ENCODE results near the gene UBASH3A. TPM values are rescaled to one million over a fixed set of nuclear protein-coding genes. Genes with fewer than 3 reads are reported as not detected.
"Not testable (repeated sequence)": the region's sequence is repeated elsewhere in the genome, so short reads cannot be mapped to it uniquely, and the experiment has no call there.

The UBASH3A gene
- total RNA-seq, 1 donor from 2014 or later = not detected

GRCh38 chr21:42390696-42391095, 13.0 kb upstream of the UBASH3A start:
- DNase-seq (ENCODE audit: low read depth in 2 of 2) = no peak

GRCh38 chr21:42391297-42391696, 12.4 kb upstream of the UBASH3A start:
- no peak for DNase-seq (ENCODE audit: low read depth in 2 of 2)

- DNase-seq (ENCODE audit: low read depth in 2 of 2) = peak; percentile 16 to 78
Observed at GRCh38 chr21:42392731-42393442, 10.8 kb upstream of the UBASH3A start.

GRCh38 chr21:42393443-42393950, 10.2 kb upstream of the UBASH3A start:
- DNase-seq (ENCODE audit: low read depth in 2 of 2) = no peak

DNA sequence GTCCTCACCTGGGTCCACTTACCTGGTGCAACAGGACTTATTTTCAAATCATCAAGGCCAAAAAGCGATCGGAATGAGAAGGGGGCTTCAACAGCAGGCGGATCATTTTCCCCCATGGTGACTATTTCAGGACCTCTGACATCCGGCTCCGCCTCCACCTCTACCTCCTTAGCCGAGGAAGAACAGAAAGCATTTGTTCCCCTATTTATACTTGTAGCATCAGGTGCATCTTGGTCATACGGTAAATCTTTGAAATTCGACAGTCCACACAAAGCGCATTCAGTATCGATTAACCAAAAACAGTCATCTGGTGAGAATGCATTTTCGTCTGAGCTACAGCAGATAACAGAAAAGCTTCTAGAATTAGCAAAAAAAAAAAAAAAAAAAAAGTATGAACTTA, 8.4 kb upstream of the UBASH3A start:
- DNase-seq (ENCODE audit: low read depth in 2 of 2) = no peak

GRCh38 chr21:42395905-42396651, 7.6 kb upstream of the UBASH3A start, which contains the start of gene TMPRSS3:
TSS of gene TMPRSS3 (minus strand) at chr21:42396052. CDS start at chr21:42395417, 635 bp downstream.
- no peak for DNase-seq (ENCODE audit: low read depth in 2 of 2)

GRCh38 chr21:42396799-42397745, 6.6 kb upstream of the UBASH3A start:
- DNase-seq (ENCODE audit: low read depth in 2 of 2) = no peak

GRCh38 chr21:42397746-42398394, 5.8 kb upstream of the UBASH3A start:
- DNase-seq (ENCODE audit: low read depth in 2 of 2) = no peak

DNA sequence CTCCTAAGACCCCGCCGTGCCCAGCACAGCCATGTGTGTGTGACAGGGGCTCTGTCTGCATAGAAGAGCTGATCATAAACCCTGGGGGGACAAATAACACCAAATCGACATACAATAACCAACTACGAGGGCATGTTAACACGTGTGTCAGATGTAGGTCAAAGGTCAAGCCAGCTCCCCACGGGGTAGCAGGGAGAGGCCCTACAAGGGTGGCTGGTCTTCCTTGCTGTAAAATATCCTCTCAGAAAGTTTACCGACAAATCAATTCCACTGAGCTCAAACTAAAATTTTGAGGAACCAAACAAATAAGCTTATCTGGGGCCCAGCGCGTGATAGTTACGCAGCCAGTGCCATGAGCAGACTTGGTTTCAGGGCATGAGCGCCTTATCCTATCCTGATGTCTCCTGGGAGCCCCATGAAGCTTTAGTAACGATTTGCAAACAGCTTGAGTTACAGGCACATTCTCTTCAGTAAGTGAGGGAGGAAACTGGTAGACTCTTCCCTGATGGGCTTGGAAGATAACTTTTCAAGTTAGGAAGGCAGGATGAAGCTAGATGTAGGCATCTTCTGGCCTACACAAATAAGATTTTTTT, 5.2 kb upstream of the UBASH3A start:
- DNase-seq (ENCODE audit: low read depth in 2 of 2) = no peak

DNA sequence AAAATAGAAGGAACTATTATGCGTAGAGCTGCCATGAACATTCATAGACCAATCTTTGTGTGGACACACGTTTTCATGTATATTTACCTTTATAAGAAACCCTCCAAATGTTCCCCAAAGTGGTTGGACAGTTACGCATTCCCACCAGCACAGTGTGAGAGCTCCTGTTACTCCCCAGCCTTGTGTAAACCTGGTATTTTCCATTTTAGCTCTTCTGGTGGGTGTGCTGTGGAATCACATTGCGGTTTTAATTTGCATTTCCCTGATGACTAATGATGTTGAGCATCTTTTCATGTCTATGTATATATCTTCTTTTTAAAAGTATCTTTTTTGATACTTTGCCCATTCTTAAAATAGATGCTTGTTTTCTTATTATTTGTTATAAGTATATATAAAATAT, 3.2 kb upstream of the UBASH3A start:
- no peak for DNase-seq (ENCODE audit: low read depth in 2 of 2)

- no peak for DNase-seq (ENCODE audit: low read depth in 2 of 2)
Observed at GRCh38 chr21:42401154-42401553, 2.5 kb upstream of the UBASH3A start.

DNA sequence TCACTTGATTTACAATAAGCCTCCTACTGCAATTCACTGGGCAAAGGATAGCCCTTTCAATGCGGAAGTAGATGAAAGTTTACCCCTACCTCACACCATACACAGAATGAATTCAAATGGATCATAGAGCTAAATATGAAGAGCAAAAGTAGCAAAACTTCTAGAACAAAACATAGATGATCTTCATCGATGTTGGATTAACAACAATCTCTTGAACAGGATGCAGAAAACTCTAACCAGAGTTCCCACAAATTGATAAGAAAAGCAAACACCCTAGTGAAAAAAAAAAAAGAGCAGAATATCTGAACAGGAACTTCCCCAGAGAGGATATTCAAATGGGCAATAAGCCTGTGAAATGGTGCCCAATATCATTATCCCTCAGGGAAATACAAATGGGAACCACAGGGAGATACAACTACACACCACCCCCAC, 1.9 kb upstream of the UBASH3A start:
- no peak for DNase-seq (ENCODE audit: low read depth in 2 of 2)

- DNase-seq (ENCODE audit: low read depth in 2 of 2) = no peak
Observed at GRCh38 chr21:42404539-42404938, 837 bp downstream of the UBASH3A start.

GRCh38 chr21:42405064-42406013, 1.6 kb downstream of the UBASH3A start:
- no peak for DNase-seq (ENCODE audit: low read depth in 2 of 2)

- no peak for DNase-seq (ENCODE audit: low read depth in 2 of 2)
Observed at GRCh38 chr21:42406201-42406621, 2.5 kb downstream of the UBASH3A start.

DNA sequence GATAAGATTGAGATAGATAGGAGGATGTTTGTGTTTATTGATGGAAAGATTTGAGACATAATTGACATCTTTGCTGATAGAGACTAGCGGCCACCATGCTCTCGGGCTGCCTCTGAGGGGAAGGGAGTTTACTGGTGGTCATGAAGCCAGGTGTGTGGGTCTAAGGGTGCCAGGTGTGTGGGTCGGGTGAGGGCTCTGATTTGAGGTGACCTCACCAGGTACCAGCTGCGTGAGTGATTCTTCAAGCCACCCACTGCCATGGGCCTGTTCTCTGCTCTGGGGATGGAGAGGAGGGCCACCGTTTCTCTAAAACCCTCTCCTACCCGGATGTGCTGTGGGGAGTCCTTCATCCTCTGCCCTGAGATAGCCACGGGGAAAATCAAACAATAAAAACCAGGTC, 3.2 kb downstream of the UBASH3A start:
- no peak for DNase-seq (ENCODE audit: low read depth in 2 of 2)

GRCh38 chr21:42407476-42407875, 3.8 kb downstream of the UBASH3A start:
- DNase-seq (ENCODE audit: low read depth in 2 of 2) = no peak

- DNase-seq (ENCODE audit: low read depth in 2 of 2) = not testable (repeated sequence)
Observed at GRCh38 chr21:42408718-42409117, 5.0 kb downstream of the UBASH3A start.

DNA sequence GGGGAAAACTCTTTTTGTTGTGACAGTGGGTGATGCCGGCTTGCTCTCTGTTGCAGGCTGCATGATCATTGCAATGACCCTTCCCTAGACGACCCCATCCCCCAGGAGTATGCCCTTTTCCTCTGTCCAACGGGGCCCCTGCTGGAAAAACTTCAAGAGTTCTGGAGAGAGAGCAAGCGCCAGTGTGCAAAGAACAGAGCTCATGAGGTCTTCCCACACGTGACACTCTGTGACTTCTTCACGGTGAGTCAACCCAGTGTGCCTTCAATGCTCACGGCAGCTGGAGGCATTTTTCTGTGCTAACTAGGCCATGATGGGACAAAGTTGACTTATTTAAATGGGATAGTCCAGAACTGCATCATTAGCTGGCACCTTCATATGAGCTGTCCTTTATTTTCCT, 5.7 kb downstream of the UBASH3A start:
- no peak for DNase-seq (ENCODE audit: low read depth in 2 of 2)

Measured in dermis microvascular lymphatic vessel endothelial cell (primary cell).